ENCODE results near the gene PSMC6.

- TF ChIP-seq POLR2A (IDR thresholded peaks at IDR 0.05) (no peak), CTCF (IDR thresholded peaks at IDR 0.05) (no peak), EP300 (IDR thresholded peaks at IDR 0.05) (no peak), POLR2AphosphoS5 (IDR thresholded peaks at IDR 0.05) (no peak)
These were observed 60.2 kb downstream of the PSMC6 start for GRCh38 chr14:52767058-52767833.

Measured in gastroesophageal sphincter (tissue), 3 donors.